Lower leg skin (tissue), 3 donors: ENCODE results near the gene ST8SIA3.

Experiments
- CTCF ChIP-seq, 3 donors: fragments of 450-650 bp; IDR thresholded peaks; one replicate each; pipeline ENCODE4 v1.5.1; 2016; ENCODE audit warnings: antibody characterized with exemption in 3 of 3, mild to moderate bottlenecking in 3 of 3, moderate library complexity in 2 of 3
- POLR2A ChIP-seq, 2 donors: fragments of 450-650 bp; IDR thresholded peaks; one replicate each; pipeline ENCODE4 v1.6.1; 2016 to 2017; ENCODE audit warnings: antibody characterized with exemption in 2 of 2, mild to moderate bottlenecking in 1 of 2, moderate library complexity in 1 of 2

- no peak for TF ChIP-seq CTCF (IDR thresholded peaks at IDR 0.05)
- no peak for TF ChIP-seq POLR2A (IDR thresholded peaks at IDR 0.05)
Observed at GRCh38 chr18:57320603-57321002, 31.8 kb upstream of the ST8SIA3 start.
